ENCODE results near the gene CCDC106.

DNA sequence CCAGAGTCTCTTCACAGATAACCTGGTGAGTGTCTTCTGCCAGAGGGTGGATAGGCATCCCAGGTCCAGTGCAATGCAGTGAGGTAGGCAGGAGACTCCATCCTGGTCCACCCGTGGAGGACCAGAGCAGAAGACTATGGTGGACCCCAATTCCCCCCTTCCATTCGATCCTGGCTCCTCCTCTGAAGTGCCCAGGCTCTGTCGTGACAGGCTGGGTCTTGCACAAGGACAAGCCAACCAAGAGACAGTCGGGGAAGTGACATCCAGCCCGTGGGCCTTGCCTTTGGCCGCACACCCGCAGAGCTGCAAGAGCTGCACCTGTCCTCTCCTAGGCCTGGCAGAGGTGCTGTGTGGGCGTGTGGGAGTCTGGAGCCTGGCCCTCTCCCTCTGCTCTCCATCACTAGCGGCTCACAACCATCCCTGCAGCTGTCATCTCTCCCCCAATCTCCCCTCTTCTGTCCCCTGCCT, 26.8 kb upstream of the CCDC106 start:
- TF ChIP-seq TAF1 (IDR thresholded peaks at IDR 0.05; ENCODE audit: low read depth, low read length) (no peak), POLR2A (IDR thresholded peaks at IDR 0.05; ENCODE audit: low read depth, low read length) (peak; percentile 54), POLR2AphosphoS5 (IDR thresholded peaks at IDR 0.05; ENCODE audit: low read depth, low read length) (peak; percentile 51), PAX5 (IDR thresholded peaks at IDR 0.05; ENCODE audit: insufficient read depth, low read length, severe bottlenecking) (no peak), POU2F2 (IDR thresholded peaks at IDR 0.05; ENCODE audit: low read depth, low read length) (no peak)

Data from GM12891 (cell line).